Neural progenitor cell (in vitro differentiated cells): ENCODE measurements around the gene ISLR. TPM values are rescaled to one million over a fixed set of nuclear protein-coding genes. Genes with fewer than 3 reads are reported as not detected.
A peak's percentile ranks its signal among the peaks of the same experiment; 100 is the strongest.

Experiments
- DNase-seq: peaks from one replicate; pipeline ENCODE4 v3.0.0-alpha.2; 2016; ENCODE audit warnings: low spot score
- H2AFZ ChIP-seq: fragments of 200-600 bp; sonication (generic); replicated peaks from 2 replicates; pipeline ENCODE4 v1.6.1; 2016; ENCODE audit warnings: antibody characterized with exemption
- H3F3A ChIP-seq: fragments of 200-600 bp; sonication (generic); 2 replicates; pipeline ENCODE4 v1.6.1; 2016; ENCODE audit warnings: antibody characterized with exemption, low read depth
- H3K27ac ChIP-seq: fragments of 200-600 bp; sonication (generic); 2 replicates; pipeline ENCODE4 v1.5.1; 2016; ENCODE audit warnings: mild to moderate bottlenecking
- H3K27me3 ChIP-seq: fragments of 200-600 bp; sonication (generic); 2 replicates; pipeline ENCODE4 v1.6.1; 2016; ENCODE audit warnings: mild to moderate bottlenecking, moderate library complexity
- H3K36me3 ChIP-seq: fragments of 200-600 bp; sonication (generic); 2 replicates; pipeline ENCODE4 v1.5.1; 2016
- H3K4me1 ChIP-seq: fragments of 200-600 bp; sonication (generic); 2 replicates; pipeline ENCODE4 v1.6.1; 2016; ENCODE audit warnings: mixed run types
- H3K4me2 ChIP-seq: fragments of 200-600 bp; sonication (generic); 2 replicates; pipeline ENCODE4 v1.6.1; 2016
- H3K4me3 ChIP-seq: fragments of 200-600 bp; sonication (generic); 2 replicates; pipeline ENCODE4 v1.5.1; 2016
- H3K79me2 ChIP-seq: fragments of 200-600 bp; sonication (generic); 2 replicates; pipeline ENCODE4 v1.6.1; 2016; ENCODE audit warnings: low read depth
- H3K9ac ChIP-seq: fragments of 200-600 bp; sonication (generic); 2 replicates; pipeline ENCODE4 v1.6.1; 2016
- H3K9me3 ChIP-seq: fragments of 200-600 bp; sonication (generic); 2 replicates; pipeline ENCODE4 v1.5.1; 2016; ENCODE audit warnings: low read depth
- H4K20me1 ChIP-seq: fragments of 200-600 bp; sonication (generic); 2 replicates; pipeline ENCODE4 v1.6.1; 2016; ENCODE audit warnings: low read depth
- H3K27ac Mint-ChIP-seq: 3 replicates; pipeline ENCODE4 v1.8.0; 2021; ENCODE audit warnings: mixed read lengths
- H3K27me3 Mint-ChIP-seq: 2 replicates; pipeline ENCODE4 v1.8.0; 2022; ENCODE audit warnings: low read depth, mild to moderate bottlenecking, inconsistent platforms, moderate library complexity, mixed read lengths; ENCODE audit not compliant: insufficient read depth
- H3K36me3 Mint-ChIP-seq: 3 replicates; pipeline ENCODE4 v1.8.0; 2021; ENCODE audit warnings: mixed read lengths
- H3K4me1 Mint-ChIP-seq: 3 replicates; pipeline ENCODE4 v1.8.0; 2021; ENCODE audit warnings: mixed read lengths
- H3K4me3 Mint-ChIP-seq: 3 replicates; pipeline ENCODE4 v1.8.0; 2021; ENCODE audit warnings: mild to moderate bottlenecking, moderate library complexity, mixed read lengths
- H3K9me3 Mint-ChIP-seq: 3 replicates; pipeline ENCODE4 v1.8.0; 2020; ENCODE audit warnings: mixed read lengths
- CTCF ChIP-seq: fragments of 200-600 bp; sonication (generic); IDR thresholded peaks from 2 replicates; pipeline ENCODE4 v1.5.1; 2017; ENCODE audit warnings: antibody characterized with exemption, mild to moderate bottlenecking
- EZH2 ChIP-seq: fragments of 200-600 bp; sonication (generic); IDR thresholded peaks from 2 replicates; pipeline ENCODE4 v1.6.1; 2017; ENCODE audit warnings: antibody characterized with exemption, mild to moderate bottlenecking, moderate library complexity
- EZH2phosphoT487 ChIP-seq: fragments of 200-600 bp; sonication (generic); IDR thresholded peaks from 2 replicates; pipeline ENCODE4 v1.6.1; 2017; ENCODE audit warnings: antibody characterized with exemption
- total RNA-seq: library from RNA; depleted of rRNA; stranded (reverse); fragments of >200 nt; gene quantifications from 2 replicates; pipeline ENCODE4 v1.2.3, GENCODE V29; 2015; ENCODE audit warnings: low replicate concordance

The ISLR gene
- total RNA-seq, 1 donor from 2014 or later, result not detected

- peaks cover 21% of the 10 kb centered on the region for H3K27me3 Mint-ChIP-seq
- H3K4me1 Mint-ChIP-seq, result peaks cover 72% of the 10 kb centered on the region
- no peak for TF ChIP-seq EZH2
- no peak for TF ChIP-seq EZH2phosphoT487
- TF ChIP-seq CTCF, result no peak
- H3F3A ChIP-seq, result peaks cover 57% of the 10 kb centered on the region
- H3K4me3 Mint-ChIP-seq, result no peak overlapping the region
- no peak overlapping the region for H3K4me3 ChIP-seq
- no peak overlapping the region for H3K4me2 ChIP-seq
- no peaks in the 10 kb centered on the region for H3K79me2 ChIP-seq
- peaks cover 20% of the 10 kb centered on the region for H3K27me3 ChIP-seq
- H3K9ac ChIP-seq, result no peak overlapping the region
- H2AFZ ChIP-seq, result no peak overlapping the region
- peak overlapping the region; percentile 93 for H3K27ac Mint-ChIP-seq
- peaks cover 64% of the 10 kb centered on the region for H3K4me1 ChIP-seq
- no peaks in the 10 kb centered on the region for H3K9me3 Mint-ChIP-seq
- H3K36me3 Mint-ChIP-seq, result no peaks in the 10 kb centered on the region
- no peak overlapping the region for H3K27ac ChIP-seq
- H3K36me3 ChIP-seq, result no peaks in the 10 kb centered on the region
- no peaks in the 10 kb centered on the region for H3K9me3 ChIP-seq
- DNase-seq, result no peak
- H4K20me1 ChIP-seq, result no peaks in the 10 kb centered on the region
These were observed 43.4 kb downstream of the ISLR start for GRCh38 chr15:74216949-74217348.

- Histone ChIP-seq H3K9me3 (no peaks in the 10 kb centered on the region), H3K9ac (no peak overlapping the region), H3K79me2 (no peaks in the 10 kb centered on the region), H3K4me2 (no peak overlapping the region), H3F3A (peaks cover 57% of the 10 kb centered on the region), H4K20me1 (no peaks in the 10 kb centered on the region), H3K4me3 (no peak overlapping the region), H2AFZ (no peak overlapping the region), H3K4me1 (peaks cover 64% of the 10 kb centered on the region), H3K36me3 (no peaks in the 10 kb centered on the region), H3K27ac (no peak overlapping the region), H3K27me3 (peaks cover 32% of the 10 kb centered on the region)
- no peaks in the 10 kb centered on the region for H3K9me3 Mint-ChIP-seq
- H3K4me3 Mint-ChIP-seq, result no peak overlapping the region
- peaks cover 73% of the 10 kb centered on the region for H3K4me1 Mint-ChIP-seq
- TF ChIP-seq EZH2phosphoT487 (no peak), CTCF (no peak), EZH2 (no peak)
- H3K27ac Mint-ChIP-seq, result peak overlapping the region; percentile 35
- peaks cover 22% of the 10 kb centered on the region for H3K27me3 Mint-ChIP-seq
- no peaks in the 10 kb centered on the region for H3K36me3 Mint-ChIP-seq
- no peak for DNase-seq
These were observed 44.7 kb downstream of the ISLR start for GRCh38 chr15:74217907-74218885.

GRCh38 chr15:74220475-74221248 lies 47.2 kb downstream of the ISLR start:
- Histone ChIP-seq H3K79me2 (no peaks in the 10 kb centered on the region), H2AFZ (no peak overlapping the region), H3K9me3 (no peaks in the 10 kb centered on the region), H3K4me1 (peaks cover 53% of the 10 kb centered on the region), H3K36me3 (no peaks in the 10 kb centered on the region), H3F3A (peaks cover 49% of the 10 kb centered on the region), H3K27me3 (peaks cover 39% of the 10 kb centered on the region), H4K20me1 (no peaks in the 10 kb centered on the region), H3K9ac (no peak overlapping the region), H3K4me3 (no peak overlapping the region), H3K27ac (no peak overlapping the region), H3K4me2 (no peak overlapping the region)
- no peak for DNase-seq
- no peaks in the 10 kb centered on the region for H3K36me3 Mint-ChIP-seq
- H3K4me1 Mint-ChIP-seq, result peaks cover 72% of the 10 kb centered on the region
- H3K27me3 Mint-ChIP-seq, result peaks cover 32% of the 10 kb centered on the region
- peak overlapping the region; percentile 46 for H3K27ac Mint-ChIP-seq
- TF ChIP-seq EZH2phosphoT487 (no peak), CTCF (no peak), EZH2 (no peak)
- no peaks in the 10 kb centered on the region for H3K9me3 Mint-ChIP-seq
- H3K4me3 Mint-ChIP-seq, result peak overlapping the region; percentile 55
